ENCODE measurements around the gene NCAPG2. TPM values are rescaled to one million over a fixed set of nuclear protein-coding genes. Genes with fewer than 3 reads are reported as not detected.

Gene NCAPG2
- total and polyA plus RNA-seq, 10 of the 15 experiments (the other 5 are each of a cell fraction or from before 2014, with no cell fraction given): 11.2 to 78.2 (median 49.2) TPM

DNA sequence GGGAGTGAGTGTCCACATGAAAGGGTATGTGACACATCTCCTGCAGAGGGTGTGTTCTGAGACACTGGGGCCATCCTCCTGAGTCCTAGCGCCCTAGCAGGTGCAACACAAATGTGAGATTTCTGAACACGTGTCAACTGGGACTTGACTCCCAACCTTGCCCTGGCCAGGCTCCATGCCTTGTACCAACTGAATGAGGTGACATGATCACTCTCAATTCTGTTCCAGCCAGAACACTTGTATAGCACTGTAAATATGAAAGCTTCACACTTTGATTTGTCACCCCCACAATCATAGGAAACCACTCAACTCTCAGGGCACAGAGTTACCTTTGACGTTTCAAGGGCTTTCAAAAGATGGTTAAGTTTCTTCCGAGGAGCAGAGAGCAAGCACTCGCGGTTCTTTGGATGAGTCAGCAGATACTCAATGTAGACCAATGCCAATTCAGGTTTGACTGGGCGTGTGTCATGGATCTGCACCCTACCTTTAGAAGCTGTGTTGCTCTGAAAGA is 48.6 kb downstream of the NCAPG2 start (continued):
- TF ChIP-seq, protein P1, sequence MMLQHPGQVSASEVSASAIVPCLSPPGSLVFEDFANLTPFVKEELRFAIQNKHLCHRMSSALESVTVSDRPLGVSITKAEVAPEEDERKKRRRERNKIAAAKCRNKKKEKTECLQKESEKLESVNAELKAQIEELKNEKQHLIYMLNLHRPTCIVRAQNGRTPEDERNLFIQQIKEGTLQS (IDR thresholded peaks at IDR 0.05; ENCODE audit: borderline replicate concordance, extremely low read depth, low read depth, low read length): no peak
- TF ChIP-seq MYB (IDR thresholded peaks at IDR 0.05; ENCODE audit: borderline replicate concordance, low read depth, low read length) (no peak), NKRF (conservative IDR thresholded peaks at IDR 0.05) (no peak), WRNIP1 (IDR thresholded peaks at IDR 0.05; ENCODE audit: borderline replicate concordance, low read depth, low read length) (no peak), ZNF24 (IDR thresholded peaks at IDR 0.05) (no peak), NFYB (IDR thresholded peaks at IDR 0.05; ENCODE audit: insufficient read depth, low read depth, low read length) (0 out of 2 replicates have a peak, but pooled peaks have one; percentile 20), TARDBP (IDR thresholded peaks at IDR 0.05; ENCODE audit: borderline replicate concordance) (no peak), ZBTB4 (CRISPR knock-in tag; IDR thresholded peaks at IDR 0.05) (no peak), BMI1 (IDR thresholded peaks at IDR 0.05; ENCODE audit: borderline replicate concordance) (no peak), HDAC6 (IDR thresholded peaks at IDR 0.05; ENCODE audit: unreplicated experiment) (no peak), TBL1XR1 (IDR thresholded peaks at IDR 0.05; ENCODE audit: low read depth, low read length) (no peak; the same call in 1 of the 2 replicates), LARP7 (IDR thresholded peaks at IDR 0.05) (no peak), BRCA1 (IDR thresholded peaks at IDR 0.05; ENCODE audit: low read depth, low read length) (no peak), NFYA (IDR thresholded peaks at IDR 0.05; ENCODE audit: borderline replicate concordance, low read depth, low read length) (no peak), NBN (IDR thresholded peaks at IDR 0.05) (peak; percentile 40; the same call in 1 of the 2 replicates), TCF3 (IDR thresholded peaks at IDR 0.05; ENCODE audit: borderline replicate concordance, insufficient read depth, low read depth, low read length) (peak; percentile 73; the same call in 1 of the 2 replicates), TCF12 (IDR thresholded peaks at IDR 0.05; ENCODE audit: low read depth, low read length) (no peak; the same call in 1 of the 2 replicates), SIX5 (IDR thresholded peaks at IDR 0.05; ENCODE audit: low read depth, low read length, severe bottlenecking) (no peak), SMAD1 (IDR thresholded peaks at IDR 0.05; ENCODE audit: low read depth, partially characterized antibody) (no peak)
- TF ChIP-seq, protein P2, sequence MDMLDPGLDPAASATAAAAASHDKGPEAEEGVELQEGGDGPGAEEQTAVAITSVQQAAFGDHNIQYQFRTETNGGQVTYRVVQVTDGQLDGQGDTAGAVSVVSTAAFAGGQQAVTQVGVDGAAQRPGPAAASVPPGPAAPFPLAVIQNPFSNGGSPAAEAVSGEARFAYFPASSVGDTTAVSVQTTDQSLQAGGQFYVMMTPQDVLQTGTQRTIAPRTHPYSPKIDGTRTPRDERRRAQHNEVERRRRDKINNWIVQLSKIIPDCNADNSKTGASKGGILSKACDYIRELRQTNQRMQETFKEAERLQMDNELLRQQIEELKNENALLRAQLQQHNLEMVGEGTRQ (IDR thresholded peaks at IDR 0.05; ENCODE audit: borderline replicate concordance, low read depth, low read length): no peak
- TF ChIP-seq, protein P3, sequence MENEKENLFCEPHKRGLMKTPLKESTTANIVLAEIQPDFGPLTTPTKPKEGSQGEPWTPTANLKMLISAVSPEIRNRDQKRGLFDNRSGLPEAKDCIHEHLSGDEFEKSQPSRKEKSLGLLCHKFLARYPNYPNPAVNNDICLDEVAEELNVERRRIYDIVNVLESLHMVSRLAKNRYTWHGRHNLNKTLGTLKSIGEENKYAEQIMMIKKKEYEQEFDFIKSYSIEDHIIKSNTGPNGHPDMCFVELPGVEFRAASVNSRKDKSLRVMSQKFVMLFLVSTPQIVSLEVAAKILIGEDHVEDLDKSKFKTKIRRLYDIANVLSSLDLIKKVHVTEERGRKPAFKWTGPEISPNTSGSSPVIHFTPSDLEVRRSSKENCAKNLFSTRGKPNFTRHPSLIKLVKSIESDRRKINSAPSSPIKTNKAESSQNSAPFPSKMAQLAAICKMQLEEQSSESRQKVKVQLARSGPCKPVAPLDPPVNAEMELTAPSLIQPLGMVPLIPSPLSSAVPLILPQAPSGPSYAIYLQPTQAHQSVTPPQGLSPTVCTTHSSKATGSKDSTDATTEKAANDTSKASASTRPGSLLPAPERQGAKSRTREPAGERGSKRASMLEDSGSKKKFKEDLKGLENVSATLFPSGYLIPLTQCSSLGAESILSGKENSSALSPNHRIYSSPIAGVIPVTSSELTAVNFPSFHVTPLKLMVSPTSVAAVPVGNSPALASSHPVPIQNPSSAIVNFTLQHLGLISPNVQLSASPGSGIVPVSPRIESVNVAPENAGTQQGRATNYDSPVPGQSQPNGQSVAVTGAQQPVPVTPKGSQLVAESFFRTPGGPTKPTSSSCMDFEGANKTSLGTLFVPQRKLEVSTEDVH (IDR thresholded peaks at IDR 0.05; ENCODE audit: low read depth, partially characterized antibody): no peak
